IMR-90 (cell line): ENCODE data around the gene GTPBP6. TPM values are rescaled to one million over a fixed set of nuclear protein-coding genes. Genes with fewer than 3 reads are reported as not detected.

ENCODE experiments used
- ATAC-seq: fragments of 200-7000 bp; cut with Tn5 transposase; 2 replicates; pipeline ENCODE4 v1.9.1; 2020; ENCODE audit warnings: low read depth, mild to moderate bottlenecking, moderate library complexity
- BruUV-seq: library from RNA; stranded (reverse); fragments of 400-500 nt; replicated peaks from 2 replicates; lab custom pipeline; 2021; lab: Mats Ljungman, UMichigan
- CTCF ChIA-PET: fragments of 300-600 bp; formaldehyde crosslinking; extraction: SDS; loops from one replicate; lab custom pipeline; 2021; ENCODE audit warnings: antibody characterized with exemption; lab: Yijun Ruan, JAX
- POLR2A ChIA-PET: fragments of 300-600 bp; sonication (Branson Sonifier 250); formaldehyde crosslinking; loops from one replicate; lab custom pipeline; 2022; ENCODE audit warnings: antibody characterized with exemption; ENCODE audit not compliant: unreplicated experiment; lab: Charles Lee
- DNase-seq: peaks from one replicate; pipeline ENCODE4 v3.0.0; 2013
- H2AFZ ChIP-seq: replicated peaks from 2 replicates; pipeline ENCODE3; 2013; ENCODE audit warnings: low read length, mild to moderate bottlenecking; ENCODE audit not compliant: poor library complexity
- H2AK5ac ChIP-seq: 2 replicates; pipeline ENCODE4 v1.6.1; 2013; ENCODE audit warnings: low read depth, low read length, inconsistent platforms
- H2AK9ac ChIP-seq: replicated peaks from 2 replicates; pipeline ENCODE3; 2013; ENCODE audit warnings: mild to moderate bottlenecking, low read depth, low read length, moderate library complexity; ENCODE audit not compliant: poor library complexity
- H2BK120ac ChIP-seq: 2 replicates; pipeline ENCODE4 v1.6.1; 2013; ENCODE audit warnings: low read depth, low read length, inconsistent platforms
- H2BK15ac ChIP-seq: 3 replicates; pipeline ENCODE4 v1.6.1; 2013; ENCODE audit warnings: low read depth, low read length, inconsistent platforms
- H2BK20ac ChIP-seq: 2 replicates; pipeline ENCODE4 v1.6.1; 2013; ENCODE audit warnings: low read depth, mild to moderate bottlenecking, inconsistent platforms, low read length, moderate library complexity
- H2BK5ac ChIP-seq: 2 replicates; pipeline ENCODE4 v1.6.1; 2013; ENCODE audit warnings: mild to moderate bottlenecking, low read depth, low read length, inconsistent platforms; ENCODE audit not compliant: poor library complexity, severe bottlenecking
- H3K14ac ChIP-seq: replicated peaks from 2 replicates; pipeline ENCODE4 v1.6.1; 2013; ENCODE audit warnings: low read depth, low read length, inconsistent platforms
- H3K18ac ChIP-seq: 2 replicates; pipeline ENCODE4 v1.6.1; 2013; ENCODE audit warnings: low read depth, low read length, control low read depth
- H3K23ac ChIP-seq: 2 replicates; pipeline ENCODE4 v1.6.1; 2013; ENCODE audit warnings: low read depth, low read length, inconsistent platforms
- H3K27ac ChIP-seq: 2 replicates; pipeline ENCODE4 v1.5.1; 2013; ENCODE audit warnings: mild to moderate bottlenecking, control low read depth, low read length; ENCODE audit not compliant: insufficient read depth
- H3K27me3 ChIP-seq: 2 replicates; pipeline ENCODE4 v1.6.1; 2013; ENCODE audit warnings: low read length; ENCODE audit not compliant: control insufficient read depth, insufficient read depth
- H3K36me3 ChIP-seq: 2 replicates; pipeline ENCODE4 v1.6.1; 2013; ENCODE audit warnings: low read length, mixed read lengths; ENCODE audit not compliant: control insufficient read depth, insufficient read depth
- H3K4ac ChIP-seq: 2 replicates; pipeline ENCODE4 v1.6.1; 2013; ENCODE audit warnings: low read depth, low read length, inconsistent platforms
- H3K4me1 ChIP-seq: 2 replicates; pipeline ENCODE4 v1.6.1; 2013; ENCODE audit warnings: low read length, mixed read lengths; ENCODE audit not compliant: control insufficient read depth, insufficient read depth
- H3K4me2 ChIP-seq: 2 replicates; pipeline ENCODE4 v1.6.1; 2013; ENCODE audit warnings: low read depth, mild to moderate bottlenecking, control low read depth, low read length, moderate library complexity
- H3K4me3 ChIP-seq: 2 replicates; pipeline ENCODE4 v1.5.1; 2013; ENCODE audit warnings: low read depth, mild to moderate bottlenecking, control low read depth, low read length, moderate library complexity; ENCODE audit not compliant: insufficient read depth
- H3K56ac ChIP-seq: 2 replicates; pipeline ENCODE4 v1.6.1; 2013; ENCODE audit warnings: low read length, inconsistent platforms; ENCODE audit not compliant: insufficient read depth; ENCODE audit errors: extremely low read depth
- H3K79me1 ChIP-seq, 2 experiments: 2 replicates each; pipeline ENCODE4 v1.6.1; 2013; ENCODE audit warnings: low read length in 2 of 2, inconsistent platforms in 1 of 2, low read depth in 1 of 2
- H3K9ac ChIP-seq: 2 replicates; pipeline ENCODE4 v1.6.1; 2013; ENCODE audit warnings: low read depth, low read length, control low read depth
- H3K9me1 ChIP-seq: 2 replicates; pipeline ENCODE4 v1.6.1; 2013; ENCODE audit warnings: low read length, inconsistent platforms; ENCODE audit not compliant: insufficient read depth
- H3K9me3 ChIP-seq: 2 replicates; pipeline ENCODE4 v1.6.1; 2013; ENCODE audit warnings: low read length; ENCODE audit not compliant: control insufficient read depth, insufficient read depth
- H4K20me1 ChIP-seq: 2 replicates; pipeline ENCODE4 v1.6.1; 2013; ENCODE audit warnings: low read length, inconsistent platforms; ENCODE audit not compliant: insufficient read depth
- H4K5ac ChIP-seq: 2 replicates; pipeline ENCODE4 v1.6.1; 2013; ENCODE audit warnings: mild to moderate bottlenecking, low read depth, low read length, control low read depth
- H4K8ac ChIP-seq, 2 experiments: 2 replicates each; pipeline ENCODE4 v1.6.1; 2013; ENCODE audit warnings: low read depth in 2 of 2, low read length in 2 of 2, control low read depth in 1 of 2, inconsistent platforms in 1 of 2
- H4K91ac ChIP-seq: 2 replicates; pipeline ENCODE4 v1.6.1; 2013; ENCODE audit warnings: low read depth, low read length, inconsistent platforms; ENCODE audit not compliant: insufficient read depth
- BHLHE40 ChIP-seq: fragments of 150-350 bp; IDR thresholded peaks from 2 replicates; pipeline ENCODE4 v1.6.1; 2016; ENCODE audit warnings: mild to moderate bottlenecking, low read depth, low read length
- CHD1 ChIP-seq: IDR thresholded peaks from 2 replicates; pipeline ENCODE4 v1.6.1; 2012; ENCODE audit warnings: low read depth, low read length, improper control_type of control experiment
- FOS ChIP-seq: fragments of 150-350 bp; IDR thresholded peaks from 2 replicates; pipeline ENCODE4 v1.6.1; 2016; ENCODE audit warnings: low read depth, low read length
- MAFK ChIP-seq: IDR thresholded peaks from 2 replicates; pipeline ENCODE4 v1.6.1; 2012; ENCODE audit warnings: low read depth, low read length, improper control_type of control experiment
- MXI1 ChIP-seq: IDR thresholded peaks from 2 replicates; pipeline ENCODE4 v1.6.1; 2012; ENCODE audit warnings: low read depth, mild to moderate bottlenecking, low read length, moderate library complexity, borderline replicate concordance
- NFE2L2 ChIP-seq: fragments of 150-350 bp; IDR thresholded peaks from 2 replicates; pipeline ENCODE4 v1.6.1; 2016; ENCODE audit warnings: low read depth, mild to moderate bottlenecking, low read length
- POLR2A ChIP-seq: IDR thresholded peaks from 2 replicates; pipeline ENCODE4 v1.6.1; 2012; ENCODE audit warnings: mild to moderate bottlenecking, low read depth, low read length
- WGBS, 2 experiments: methylation state at CpG; one replicate each; pipeline versions ENCODE4 v1.1.5 to v1.1.7; 2013; ENCODE audit warnings: missing lambda C conversion rate in 2 of 2; ENCODE audit not compliant: insufficient read length in 1 of 2; ENCODE audit errors: extremely low coverage in 2 of 2; 5-methylcytosine and 5-hydroxymethylcytosine counted together
- dilution Hi-C: fragments of 300-500 bp; cut with HindIII; formaldehyde crosslinking; loops from one replicate; pipeline ENCODE4 v1.14.3; 2018; ENCODE audit warnings: low sequenced_read_pairs; ENCODE audit not compliant: unreplicated experiment
- in situ Hi-C: fragments of 300-500 bp; cut with MboI; formaldehyde crosslinking; loops from 3 replicates; pipeline ENCODE4 v1.14.3; 2019; ENCODE audit warnings: low sequenced_read_pairs, inconsistent platforms, mixed read lengths
- intact Hi-C: fragments of 100-400 bp; cut with micrococcal nuclease; formaldehyde crosslinking; loops from 2 replicates; pipeline ENCODE4 v1.10.0; 2022
- polyA plus RNA-seq, 3 experiments: library from polyadenylated mRNA; depleted of rRNA; stranded (reverse); fragments of >200 nt; gene quantifications; 2 replicates each; pipeline ENCODE4 v1.2.3, GENCODE V29; 2012; ENCODE audit warnings: low replicate concordance in 1 of 3
- total RNA-seq: library from RNA; depleted of rRNA; stranded (reverse); fragments of >200 nt; gene quantifications from 2 replicates; pipeline ENCODE4 v1.2.3, GENCODE V29; 2012
- TF ChIP-seq, protein P1 (sequence below): conservative IDR thresholded peaks from 2 replicates; pipeline ENCODE4 v1.5.1; 2012; ENCODE audit warnings: mild to moderate bottlenecking, low read depth, low read length, improper control_type of control experiment
- TF ChIP-seq, protein P2 (sequence below): fragments of 150-350 bp; IDR thresholded peaks from 2 replicates; pipeline ENCODE4 v1.6.1; 2017; ENCODE audit warnings: mild to moderate bottlenecking, antibody characterized with exemption, low read length, low read depth

Gene GTPBP6
- total and polyA plus RNA-seq, 2 of the 4 experiments (the other 2 are of a cell fraction), result 24.0 to 31.6 TPM

DNA sequence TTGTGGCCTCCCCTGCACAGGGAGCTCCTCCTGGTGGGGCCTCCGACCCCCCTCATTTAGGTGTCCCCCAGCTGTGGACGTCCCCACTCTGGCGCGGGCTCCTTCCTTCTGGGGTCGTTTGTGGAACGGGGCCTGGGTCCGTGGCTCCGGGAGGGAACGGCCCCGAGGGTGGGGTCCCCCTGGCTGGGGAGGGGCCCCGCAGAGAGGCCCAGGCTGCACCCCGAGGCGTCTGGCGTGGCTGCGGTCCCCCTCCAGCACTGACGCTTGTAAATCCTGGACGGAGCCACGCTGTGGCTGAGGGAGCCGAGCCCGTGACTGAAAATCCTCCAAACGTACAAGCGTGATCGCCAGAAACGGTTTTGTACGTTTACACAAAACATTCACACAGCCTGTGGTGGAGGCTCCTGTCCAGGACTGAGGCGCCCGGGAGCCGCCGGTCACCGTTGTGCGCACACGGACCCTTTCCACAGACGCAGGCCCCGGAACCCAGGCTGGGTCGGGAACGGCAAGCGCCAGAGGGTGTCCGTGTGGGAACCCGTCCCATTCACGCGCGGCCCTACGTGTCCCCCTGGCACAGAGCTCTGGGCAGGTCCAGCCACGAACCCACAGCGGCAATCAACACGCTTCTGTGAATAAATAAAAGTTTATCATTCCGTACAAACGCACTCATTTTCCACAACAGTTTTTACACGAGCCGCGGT lies 15.2 kb upstream of the GTPBP6 start:
- Histone ChIP-seq H2BK120ac (no peak overlapping the region), H3K9me1 (no peaks in the 10 kb centered on the region), H3K79me1 (no peaks in the 10 kb centered on the region), H3K14ac (no peak overlapping the region), H3K4ac (no peak overlapping the region), H2AFZ (peak overlapping the region; percentile 33), H3K9ac (no peak overlapping the region), H3K4me1 (peaks cover 3% of the 10 kb centered on the region), H2AK9ac (no peak overlapping the region), H4K20me1 (no peaks in the 10 kb centered on the region; the same call in 1 of the 2 replicates), H3K4me2 (no peak overlapping the region), H3K18ac (no peak overlapping the region), H4K91ac (no peak overlapping the region), H3K4me3 (no peak overlapping the region), H2BK20ac (no peak overlapping the region), H3K56ac (no peak overlapping the region), H3K27ac (no peak overlapping the region), H2BK15ac (no peak overlapping the region), H4K5ac (no peak overlapping the region), H3K27me3 (no peaks in the 10 kb centered on the region), H3K23ac (no peak overlapping the region), H2BK5ac (no peak overlapping the region), H3K36me3 (peaks cover 19% of the 10 kb centered on the region; the same call in 1 of the 2 replicates), H4K8ac (no peak overlapping the region), H3K9me3 (peaks cover 2% of the 10 kb centered on the region; the same call in 1 of the 2 replicates), H2AK5ac (no peak overlapping the region)
- BruUV-seq, result no TSS peak
- no peak for DNase-seq
- ChIA-PET CTCF (no interaction called here), POLR2A (no interaction called here)
- no peak for ATAC-seq
- WGBS, 2 experiments, result 89% methylated on average over 13 of the region's 51 CpGs; no CpG with 5 or more reads in 1 of the 2 experiments
- TF ChIP-seq MAFK (no peak), MXI1 (no peak), POLR2A (no peak), NFE2L2 (no peak), FOS (no peak), CHD1 (no peak), BHLHE40 (no peak)
- TF ChIP-seq, protein P1, sequence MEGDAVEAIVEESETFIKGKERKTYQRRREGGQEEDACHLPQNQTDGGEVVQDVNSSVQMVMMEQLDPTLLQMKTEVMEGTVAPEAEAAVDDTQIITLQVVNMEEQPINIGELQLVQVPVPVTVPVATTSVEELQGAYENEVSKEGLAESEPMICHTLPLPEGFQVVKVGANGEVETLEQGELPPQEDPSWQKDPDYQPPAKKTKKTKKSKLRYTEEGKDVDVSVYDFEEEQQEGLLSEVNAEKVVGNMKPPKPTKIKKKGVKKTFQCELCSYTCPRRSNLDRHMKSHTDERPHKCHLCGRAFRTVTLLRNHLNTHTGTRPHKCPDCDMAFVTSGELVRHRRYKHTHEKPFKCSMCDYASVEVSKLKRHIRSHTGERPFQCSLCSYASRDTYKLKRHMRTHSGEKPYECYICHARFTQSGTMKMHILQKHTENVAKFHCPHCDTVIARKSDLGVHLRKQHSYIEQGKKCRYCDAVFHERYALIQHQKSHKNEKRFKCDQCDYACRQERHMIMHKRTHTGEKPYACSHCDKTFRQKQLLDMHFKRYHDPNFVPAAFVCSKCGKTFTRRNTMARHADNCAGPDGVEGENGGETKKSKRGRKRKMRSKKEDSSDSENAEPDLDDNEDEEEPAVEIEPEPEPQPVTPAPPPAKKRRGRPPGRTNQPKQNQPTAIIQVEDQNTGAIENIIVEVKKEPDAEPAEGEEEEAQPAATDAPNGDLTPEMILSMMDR, result no peak
- TF ChIP-seq, protein P2, sequence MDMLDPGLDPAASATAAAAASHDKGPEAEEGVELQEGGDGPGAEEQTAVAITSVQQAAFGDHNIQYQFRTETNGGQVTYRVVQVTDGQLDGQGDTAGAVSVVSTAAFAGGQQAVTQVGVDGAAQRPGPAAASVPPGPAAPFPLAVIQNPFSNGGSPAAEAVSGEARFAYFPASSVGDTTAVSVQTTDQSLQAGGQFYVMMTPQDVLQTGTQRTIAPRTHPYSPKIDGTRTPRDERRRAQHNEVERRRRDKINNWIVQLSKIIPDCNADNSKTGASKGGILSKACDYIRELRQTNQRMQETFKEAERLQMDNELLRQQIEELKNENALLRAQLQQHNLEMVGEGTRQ, result no peak
- intact Hi-C loops, result no loop called here
- in situ Hi-C loops, result no loop called here
- dilution Hi-C loops, result no loop called here
